AG04450 (cell line): Measurements from ENCODE around the gene C2CD5. TPM values are rescaled to one million over a fixed set of nuclear protein-coding genes. Genes with fewer than 3 reads are reported as not detected.

Source experiments
- CTCF ChIA-PET: fragments of 300-600, 350-600 bp; formaldehyde crosslinking; extraction: SDS; loops from one replicate; lab custom pipeline; 2022; ENCODE audit warnings: antibody characterized with exemption, inconsistent platforms; lab: Charles Lee
- POLR2A ChIA-PET: fragments of 350-600 bp; formaldehyde crosslinking; extraction: SDS; loops from one replicate; lab custom pipeline; 2021; ENCODE audit warnings: antibody characterized with exemption, inconsistent platforms; lab: Yijun Ruan, JAX
- DNase-seq: peaks from one replicate; pipeline ENCODE4 v3.0.0-alpha.2; 2011; ENCODE audit warnings: low read depth, low spot score
- H3K27ac ChIP-seq: one replicate; pipeline ENCODE4 v1.5.1; 2012; ENCODE audit warnings: low read depth, low read length, control low read depth
- H3K27me3 ChIP-seq: one replicate; pipeline ENCODE4 v1.6.0; 2012; ENCODE audit warnings: low read length; ENCODE audit not compliant: control insufficient read depth, insufficient read depth
- H3K4me3 ChIP-seq: 2 replicates; pipeline ENCODE4 v1.5.1; 2011; ENCODE audit warnings: mild to moderate bottlenecking, low read depth, low read length, control low read depth
- H3K9me3 ChIP-seq: 2 replicates; pipeline ENCODE4 v1.5.1; 2012; ENCODE audit warnings: low read length; ENCODE audit not compliant: control insufficient read depth, insufficient read depth
- polyA minus RNA-seq: library from RNA; depleted of rRNA, polyadenylated mRNA; stranded (reverse); fragments of >200 nt; gene quantifications from 2 replicates; pipeline ENCODE4 v1.2.3, GENCODE V29; 2011; rRNA and poly(A)+ RNA removed
- polyA plus RNA-seq: library from polyadenylated mRNA; depleted of rRNA; stranded (reverse); fragments of >200 nt; gene quantifications from 2 replicates; pipeline ENCODE4 v1.2.3, GENCODE V29; 2011; rRNA removed
- TF ChIP-seq, protein P1 (sequence below): IDR thresholded peaks from 2 replicates; pipeline ENCODE4 v1.5.1; 2011; ENCODE audit warnings: low read depth, low read length, control low read depth, inconsistent platforms

C2CD5 gene, protein sequence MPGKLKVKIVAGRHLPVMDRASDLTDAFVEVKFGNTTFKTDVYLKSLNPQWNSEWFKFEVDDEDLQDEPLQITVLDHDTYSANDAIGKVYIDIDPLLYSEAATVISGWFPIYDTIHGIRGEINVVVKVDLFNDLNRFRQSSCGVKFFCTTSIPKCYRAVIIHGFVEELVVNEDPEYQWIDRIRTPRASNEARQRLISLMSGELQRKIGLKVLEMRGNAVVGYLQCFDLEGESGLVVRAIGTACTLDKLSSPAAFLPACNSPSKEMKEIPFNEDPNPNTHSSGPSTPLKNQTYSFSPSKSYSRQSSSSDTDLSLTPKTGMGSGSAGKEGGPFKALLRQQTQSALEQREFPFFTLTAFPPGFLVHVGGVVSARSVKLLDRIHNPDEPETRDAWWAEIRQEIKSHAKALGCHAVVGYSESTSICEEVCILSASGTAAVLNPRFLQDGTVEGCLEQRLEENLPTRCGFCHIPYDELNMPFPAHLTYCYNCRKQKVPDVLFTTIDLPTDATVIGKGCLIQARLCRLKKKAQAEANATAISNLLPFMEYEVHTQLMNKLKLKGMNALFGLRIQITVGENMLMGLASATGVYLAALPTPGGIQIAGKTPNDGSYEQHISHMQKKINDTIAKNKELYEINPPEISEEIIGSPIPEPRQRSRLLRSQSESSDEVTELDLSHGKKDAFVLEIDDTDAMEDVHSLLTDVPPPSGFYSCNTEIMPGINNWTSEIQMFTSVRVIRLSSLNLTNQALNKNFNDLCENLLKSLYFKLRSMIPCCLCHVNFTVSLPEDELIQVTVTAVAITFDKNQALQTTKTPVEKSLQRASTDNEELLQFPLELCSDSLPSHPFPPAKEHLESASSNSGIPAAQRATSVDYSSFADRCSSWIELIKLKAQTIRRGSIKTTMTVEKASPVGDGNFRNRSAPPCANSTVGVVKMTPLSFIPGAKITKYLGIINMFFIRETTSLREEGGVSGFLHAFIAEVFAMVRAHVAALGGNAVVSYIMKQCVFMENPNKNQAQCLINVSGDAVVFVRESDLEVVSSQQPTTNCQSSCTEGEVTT
- polyA plus RNA-seq (26.4 and 38.3 TPM in 2 replicates), polyA minus RNA-seq (33.4 and 42.5 TPM in 2 replicates)

DNA sequence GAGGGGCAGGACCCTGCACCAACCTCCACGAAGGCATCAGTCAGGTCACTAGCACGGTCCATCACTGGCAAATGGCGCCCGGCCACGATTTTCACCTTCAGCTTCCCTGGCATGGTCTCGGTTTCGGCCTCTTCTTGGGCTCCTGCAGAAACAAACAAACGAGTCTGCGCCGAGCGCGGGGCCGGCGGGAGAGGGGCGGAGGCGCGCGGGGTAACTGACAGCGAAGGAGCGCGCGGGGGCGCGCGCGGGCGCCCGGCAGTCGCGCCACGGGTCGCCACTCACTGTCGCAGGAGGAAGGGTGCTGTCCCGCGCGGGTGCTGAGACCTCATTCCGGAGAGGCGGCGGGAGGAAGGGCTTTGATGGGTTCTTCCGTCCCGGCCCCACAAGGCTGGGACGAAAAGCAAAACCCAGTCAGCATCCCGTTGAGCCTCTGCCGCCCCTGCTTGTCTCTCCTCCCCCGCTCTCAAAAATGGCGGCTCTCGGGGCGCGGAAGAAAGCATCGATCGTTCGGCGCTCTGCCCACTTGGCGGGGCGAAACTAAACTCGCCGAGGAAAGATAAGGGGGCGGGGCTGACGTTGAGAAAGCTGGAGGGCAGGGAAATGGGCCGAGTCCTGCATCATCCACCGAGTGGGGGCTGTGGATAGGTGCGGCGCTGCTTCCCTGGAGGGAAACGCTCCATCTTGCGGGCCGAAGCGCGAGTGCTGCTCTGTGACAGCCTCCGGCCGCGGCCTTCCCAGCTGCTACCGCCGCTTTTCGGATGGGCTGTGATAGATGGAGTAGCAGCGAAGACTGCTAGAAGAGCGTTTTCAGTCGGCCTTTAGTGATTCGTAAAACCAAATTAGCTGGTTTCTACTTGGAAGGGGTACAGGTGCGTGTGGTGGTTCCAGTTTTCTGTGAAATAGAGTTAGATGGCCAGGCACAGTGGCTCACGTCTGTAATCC, at the start of gene C2CD5:
TSS of gene C2CD5 (minus strand) at position 505 of the 942 bp plus-strand sequence. CDS start at position 113, 392 bp downstream.
- Histone ChIP-seq H3K4me3 (peak within 1 kb of the TSS; percentile 94), H3K27me3 (no peaks in the 10 kb centered on the region), H3K9me3 (no peaks in the 10 kb centered on the region; the same call in 1 of the 2 replicates), H3K27ac (peak within 1 kb of the TSS; percentile 81)
- TF ChIP-seq, protein P1, sequence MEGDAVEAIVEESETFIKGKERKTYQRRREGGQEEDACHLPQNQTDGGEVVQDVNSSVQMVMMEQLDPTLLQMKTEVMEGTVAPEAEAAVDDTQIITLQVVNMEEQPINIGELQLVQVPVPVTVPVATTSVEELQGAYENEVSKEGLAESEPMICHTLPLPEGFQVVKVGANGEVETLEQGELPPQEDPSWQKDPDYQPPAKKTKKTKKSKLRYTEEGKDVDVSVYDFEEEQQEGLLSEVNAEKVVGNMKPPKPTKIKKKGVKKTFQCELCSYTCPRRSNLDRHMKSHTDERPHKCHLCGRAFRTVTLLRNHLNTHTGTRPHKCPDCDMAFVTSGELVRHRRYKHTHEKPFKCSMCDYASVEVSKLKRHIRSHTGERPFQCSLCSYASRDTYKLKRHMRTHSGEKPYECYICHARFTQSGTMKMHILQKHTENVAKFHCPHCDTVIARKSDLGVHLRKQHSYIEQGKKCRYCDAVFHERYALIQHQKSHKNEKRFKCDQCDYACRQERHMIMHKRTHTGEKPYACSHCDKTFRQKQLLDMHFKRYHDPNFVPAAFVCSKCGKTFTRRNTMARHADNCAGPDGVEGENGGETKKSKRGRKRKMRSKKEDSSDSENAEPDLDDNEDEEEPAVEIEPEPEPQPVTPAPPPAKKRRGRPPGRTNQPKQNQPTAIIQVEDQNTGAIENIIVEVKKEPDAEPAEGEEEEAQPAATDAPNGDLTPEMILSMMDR: peak; percentile 42
- peak; percentile 94 for DNase-seq
- POLR2A ChIA-PET: interaction anchor here (0.6 to 1.9 kb wide), 12 partner anchors 15 to 887 kb away, joined by 3 to 23 read pairs (median 4); partner anchors contain the start of gene ETNK1
- CTCF ChIA-PET: interaction anchor here (0.9 to 2.6 kb wide), 10 partner anchors 13 to 462 kb away, joined by 3 to 13 read pairs (median 4); partner anchors contain the start of gene ETNK1

GRCh38 chr12:22593864-22594263, 49.5 kb upstream of the C2CD5 start:
- Histone ChIP-seq H3K9me3 (no peaks in the 10 kb centered on the region), H3K27me3 (no peaks in the 10 kb centered on the region), H3K4me3 (no peak overlapping the region), H3K27ac (no peak overlapping the region)
- CTCF ChIA-PET: no interaction called here
- no peak for DNase-seq
- POLR2A ChIA-PET: no interaction called here
- TF ChIP-seq, protein P1: no peak

GRCh38 chr12:22588817-22589216, 44.5 kb upstream of the C2CD5 start:
- POLR2A ChIA-PET: interaction anchor here (0.7 kb wide), 1 partner anchor 45 kb away, joined by 9 read pairs; no protein-coding TSS in a partner anchor
- H3K4me3 ChIP-seq: no peak overlapping the region
- DNase-seq: no peak
- H3K9me3 ChIP-seq: no peaks in the 10 kb centered on the region
- CTCF ChIA-PET: interaction anchor here (0.5 kb wide), 1 partner anchor 73 kb away, joined by 3 read pairs; no protein-coding TSS in a partner anchor
- no peaks in the 10 kb centered on the region for H3K27me3 ChIP-seq
- TF ChIP-seq, protein P1: no peak
- H3K27ac ChIP-seq: no peak overlapping the region

- ChIA-PET POLR2A (no interaction called here), CTCF (no interaction called here)
- no peaks in the 10 kb centered on the region for H3K9me3 ChIP-seq
- H3K27ac ChIP-seq: no peak overlapping the region
- TF ChIP-seq, protein P1: no peak
- no peak overlapping the region for H3K4me3 ChIP-seq
- no peaks in the 10 kb centered on the region for H3K27me3 ChIP-seq
- DNase-seq: no peak
These were observed 34.0 kb upstream of the C2CD5 start for GRCh38 chr12:22578328-22578727.
